Fibroblast of villous mesenchyme (primary cell): ENCODE results near the gene CNGA1. TPM values are rescaled to one million over a fixed set of nuclear protein-coding genes. Genes with fewer than 3 reads are reported as not detected.

Source experiments
- DNase-seq: peaks from one replicate; pipeline ENCODE4 v3.0.0-alpha.2; 2010; ENCODE audit warnings: low read depth
- H3K4me3 ChIP-seq: 2 replicates; pipeline ENCODE4 v1.5.1; 2011; ENCODE audit warnings: low read depth, mild to moderate bottlenecking, low read length
- total RNA-seq: library from RNA; depleted of rRNA; stranded (reverse); fragments of >200 nt; gene quantifications from 2 replicates; pipeline ENCODE4 v1.2.3, GENCODE V29; 2012
- TF ChIP-seq, protein P1 (sequence below): IDR thresholded peaks from 2 replicates; pipeline ENCODE4 v1.5.1; 2012; ENCODE audit warnings: low read depth, mild to moderate bottlenecking, low read length; ENCODE audit not compliant: insufficient read depth

Gene CNGA1
- total RNA-seq, 1 donor, result under 0.01 TPM

DNA sequence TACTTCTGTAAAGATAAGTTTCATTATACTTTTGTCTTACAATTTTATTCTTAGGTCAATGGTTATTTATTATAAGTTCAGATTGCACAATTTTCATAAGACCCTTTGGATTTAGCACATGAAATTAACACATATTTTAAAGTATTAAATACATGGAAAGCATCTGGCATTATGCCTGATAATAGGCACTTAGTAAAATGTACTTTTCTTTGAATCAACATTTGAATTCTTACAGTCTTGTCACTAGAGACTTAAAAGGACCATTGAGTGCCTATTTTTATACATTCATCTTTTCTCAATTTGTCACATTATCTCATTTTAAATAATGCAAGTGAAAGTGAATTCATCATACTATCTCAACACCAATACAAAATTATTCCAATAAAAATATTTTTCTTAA, 23.1 kb upstream of the CNGA1 start:
- TF ChIP-seq, protein P1, sequence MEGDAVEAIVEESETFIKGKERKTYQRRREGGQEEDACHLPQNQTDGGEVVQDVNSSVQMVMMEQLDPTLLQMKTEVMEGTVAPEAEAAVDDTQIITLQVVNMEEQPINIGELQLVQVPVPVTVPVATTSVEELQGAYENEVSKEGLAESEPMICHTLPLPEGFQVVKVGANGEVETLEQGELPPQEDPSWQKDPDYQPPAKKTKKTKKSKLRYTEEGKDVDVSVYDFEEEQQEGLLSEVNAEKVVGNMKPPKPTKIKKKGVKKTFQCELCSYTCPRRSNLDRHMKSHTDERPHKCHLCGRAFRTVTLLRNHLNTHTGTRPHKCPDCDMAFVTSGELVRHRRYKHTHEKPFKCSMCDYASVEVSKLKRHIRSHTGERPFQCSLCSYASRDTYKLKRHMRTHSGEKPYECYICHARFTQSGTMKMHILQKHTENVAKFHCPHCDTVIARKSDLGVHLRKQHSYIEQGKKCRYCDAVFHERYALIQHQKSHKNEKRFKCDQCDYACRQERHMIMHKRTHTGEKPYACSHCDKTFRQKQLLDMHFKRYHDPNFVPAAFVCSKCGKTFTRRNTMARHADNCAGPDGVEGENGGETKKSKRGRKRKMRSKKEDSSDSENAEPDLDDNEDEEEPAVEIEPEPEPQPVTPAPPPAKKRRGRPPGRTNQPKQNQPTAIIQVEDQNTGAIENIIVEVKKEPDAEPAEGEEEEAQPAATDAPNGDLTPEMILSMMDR, result no peak
- H3K4me3 ChIP-seq, result no peak overlapping the region
- DNase-seq, result no peak

DNA sequence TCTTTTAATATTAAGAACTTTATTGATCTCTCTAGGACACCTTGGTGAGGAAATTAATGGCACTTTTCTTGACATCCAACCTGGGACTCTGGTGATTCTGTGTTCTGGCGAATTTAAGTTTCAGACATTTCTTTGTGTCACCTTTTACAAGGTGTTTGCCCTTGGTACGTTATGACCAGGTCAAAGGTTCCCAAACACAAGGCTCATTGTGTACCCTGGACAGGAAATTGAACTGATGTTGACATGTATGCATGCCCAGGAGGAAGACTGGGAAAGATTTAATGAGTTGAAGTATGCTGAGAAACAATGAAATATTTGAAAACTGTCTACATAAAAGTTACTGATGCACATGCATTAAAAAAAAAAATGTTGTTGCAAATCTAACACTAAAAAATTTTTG, 22.2 kb upstream of the CNGA1 start:
- no peak overlapping the region for H3K4me3 ChIP-seq
- TF ChIP-seq, protein P1, result no peak
- no peak for DNase-seq

DNA sequence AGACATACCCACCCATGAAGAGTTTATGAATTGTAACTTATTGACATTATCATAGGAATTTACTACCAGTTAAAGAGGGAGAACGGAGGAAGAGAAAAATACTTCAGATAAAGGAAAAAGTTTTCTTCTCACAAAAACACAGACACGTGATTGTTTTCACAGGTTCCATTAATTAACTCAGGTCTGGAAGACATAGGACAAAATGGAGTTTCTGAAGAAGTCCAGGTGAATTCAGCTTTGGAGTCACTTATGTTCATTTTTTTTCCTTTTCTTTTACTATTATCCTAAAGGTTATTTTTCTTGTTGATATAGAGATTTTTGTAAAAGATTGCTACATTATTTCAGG, 20.6 kb upstream of the CNGA1 start:
- no peak for DNase-seq
- TF ChIP-seq, protein P1, result no peak
- H3K4me3 ChIP-seq, result no peak overlapping the region

DNA sequence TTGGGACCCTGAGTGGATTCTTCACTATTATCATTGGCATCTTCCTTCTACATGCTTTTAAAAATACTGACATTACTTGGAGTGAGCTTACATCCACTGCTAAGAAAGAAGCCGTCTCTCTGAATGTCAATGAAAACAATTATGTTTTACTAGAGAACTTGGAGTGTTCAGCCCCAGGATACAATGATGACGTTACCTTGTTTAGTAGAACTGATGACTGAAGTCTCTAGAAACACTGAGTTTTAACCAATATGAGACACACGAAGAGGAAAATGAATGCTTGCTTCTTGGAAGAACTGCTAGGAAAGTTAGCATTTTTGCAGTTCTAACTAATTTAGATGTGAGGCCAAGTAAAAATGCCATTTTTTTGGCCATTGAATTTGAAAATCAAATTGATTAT, 19.5 kb upstream of the CNGA1 start:
- TF ChIP-seq, protein P1, result no peak
- DNase-seq, result no peak

DNA sequence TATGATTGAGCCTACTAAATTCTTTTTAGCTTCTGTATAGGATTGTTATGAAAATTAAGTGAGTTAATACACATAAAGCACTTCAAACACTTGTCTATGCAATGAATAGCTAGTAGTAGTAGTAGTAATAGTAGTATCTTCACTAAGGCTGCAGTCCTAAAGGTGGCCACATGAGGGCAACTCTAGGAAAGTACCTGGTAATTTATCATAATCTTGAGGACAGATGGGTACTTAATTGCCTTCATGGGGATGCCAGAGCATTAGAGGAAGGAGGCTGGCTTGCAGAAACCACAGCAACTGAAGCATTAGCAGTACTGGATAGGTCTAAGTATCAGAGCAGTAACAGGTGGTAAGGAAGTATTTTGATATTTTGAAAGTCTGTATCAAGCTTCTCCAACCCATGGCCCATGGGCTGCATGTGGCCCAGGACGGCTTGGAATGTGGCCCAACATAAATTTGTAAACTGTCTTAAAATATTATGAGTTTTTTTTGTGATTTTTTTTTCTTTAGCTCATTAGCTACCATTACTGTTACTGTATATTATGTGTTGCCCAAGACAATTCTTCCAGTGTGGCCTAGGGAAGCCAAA, 17.4 kb upstream of the CNGA1 start:
- no peak overlapping the region for H3K4me3 ChIP-seq
- TF ChIP-seq, protein P1, result peak; percentile 68
- DNase-seq, result peak; percentile 17

More for the DNA sequence above, 19.5 kb upstream of the CNGA1 start:
- H3K4me3 ChIP-seq, result no peak overlapping the region

DNA sequence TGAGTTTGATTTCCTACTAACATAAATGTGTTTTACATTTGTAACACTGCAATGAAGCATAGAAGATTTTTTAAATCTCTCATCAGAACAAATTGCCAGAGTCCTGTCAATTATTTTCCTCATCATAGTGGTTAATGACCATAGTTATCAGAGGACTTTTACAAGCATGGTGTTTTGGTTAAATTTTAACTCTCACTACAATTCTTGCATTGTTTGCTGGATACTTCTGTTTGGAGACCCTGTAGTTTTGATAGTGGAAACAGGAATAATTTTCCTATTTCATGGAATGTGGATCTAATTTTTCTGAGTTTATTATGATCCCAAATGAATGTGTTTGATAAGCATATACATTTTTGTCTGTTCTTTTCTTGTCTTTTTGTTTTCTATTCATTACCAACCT, 16.9 kb upstream of the CNGA1 start:
- DNase-seq, result no peak
- no peak overlapping the region for H3K4me3 ChIP-seq
- TF ChIP-seq, protein P1, result no peak

DNA sequence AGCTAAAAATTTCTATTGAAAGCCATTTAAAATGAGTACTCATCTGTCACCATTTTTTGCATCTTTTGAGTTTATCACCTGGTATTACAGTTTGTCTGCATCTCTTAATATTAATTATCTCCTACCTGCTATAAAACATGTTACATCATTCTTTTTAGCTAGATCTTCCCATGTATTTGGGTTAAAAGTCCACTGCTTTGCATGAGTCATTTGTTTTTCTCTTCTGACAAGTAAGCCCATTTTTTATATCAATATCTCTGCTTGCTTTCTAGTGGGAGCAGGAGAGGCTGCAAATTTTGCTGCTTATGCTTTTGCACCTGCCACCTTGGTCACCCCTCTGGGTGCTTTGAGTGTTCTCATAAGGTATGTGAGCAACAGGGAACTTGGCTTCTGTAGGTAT, 16.2 kb upstream of the CNGA1 start:
- peak; percentile 25 for DNase-seq
- H3K4me3 ChIP-seq, result no peak overlapping the region
- TF ChIP-seq, protein P1, result no peak
